ENCODE data around the gene SLC36A4.
A peak's percentile ranks its signal among the peaks of the same experiment; 100 is the strongest.

Gene SLC36A4

DNA sequence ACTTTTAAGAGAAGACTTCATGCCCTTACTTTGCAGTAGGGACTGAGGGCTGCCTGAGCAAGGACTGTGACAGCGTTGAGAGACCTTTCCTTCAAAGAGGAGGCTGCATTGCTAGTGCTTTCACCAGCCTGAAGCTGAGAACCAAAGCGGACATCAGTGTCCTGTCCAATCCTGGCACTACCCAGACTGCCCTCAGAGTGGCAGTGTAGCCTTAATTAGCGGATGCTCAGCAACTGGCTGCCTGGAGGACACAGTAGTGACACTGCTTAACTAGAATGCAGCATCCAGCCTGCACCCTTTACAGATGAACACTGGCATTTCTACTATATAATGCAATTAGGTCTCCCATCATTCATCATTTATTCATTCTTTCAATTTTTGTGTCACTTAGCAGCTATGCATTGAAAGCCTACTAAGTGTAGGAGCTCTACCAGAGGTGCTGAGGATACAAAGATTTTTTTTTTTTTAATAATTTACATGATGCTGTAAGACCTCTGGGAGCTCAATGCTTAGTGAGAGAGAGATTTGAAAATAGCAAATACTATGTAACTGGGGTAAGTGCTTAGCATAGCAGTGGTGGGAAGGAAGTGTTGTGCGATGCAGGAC is 36.9 kb upstream of the SLC36A4 start:
- no peak overlapping the region for H3K4me3 ChIP-seq (ENCODE audit: low read depth, low read length)
- TF ChIP-seq MYC (IDR thresholded peaks at IDR 0.05; ENCODE audit: low read depth, low read length) (no peak), CTCF (IDR thresholded peaks at IDR 0.05; ENCODE audit: low read depth, low read length) (peak; percentile 97)
- peak; percentile 82 for DNase-seq (ENCODE audit: low read depth)

DNA sequence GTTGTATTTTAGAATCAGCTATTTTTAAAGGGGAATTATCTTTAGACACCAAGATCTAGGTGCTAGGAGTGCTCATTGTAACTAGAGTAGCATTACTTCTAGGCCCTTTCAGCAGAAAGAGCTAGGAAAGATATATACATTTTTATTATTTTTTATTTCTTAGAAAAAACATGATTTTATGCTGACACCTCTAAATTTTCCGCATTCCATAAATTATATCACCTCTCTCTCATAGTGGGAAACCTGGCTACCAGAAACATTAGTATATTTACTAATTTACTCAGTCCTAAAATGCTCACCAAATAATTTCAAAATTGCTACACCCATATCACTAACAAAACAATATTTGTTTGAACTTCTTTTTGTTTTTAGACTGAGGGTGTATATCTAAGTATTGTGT is 32.1 kb upstream of the SLC36A4 start:
- no peak for DNase-seq (ENCODE audit: low read depth)
- H3K4me3 ChIP-seq (ENCODE audit: low read depth, low read length): no peak overlapping the region
- no peak for TF ChIP-seq POLR2A (IDR thresholded peaks at IDR 0.05; ENCODE audit: extremely low read depth, insufficient read length)
- TF ChIP-seq MYC (IDR thresholded peaks at IDR 0.05; ENCODE audit: low read depth, low read length): no peak
- no peak for TF ChIP-seq MAX (IDR thresholded peaks at IDR 0.05; ENCODE audit: low read depth, low read length)
- TF ChIP-seq CTCF (IDR thresholded peaks at IDR 0.05; ENCODE audit: low read depth, low read length): no peak

DNA sequence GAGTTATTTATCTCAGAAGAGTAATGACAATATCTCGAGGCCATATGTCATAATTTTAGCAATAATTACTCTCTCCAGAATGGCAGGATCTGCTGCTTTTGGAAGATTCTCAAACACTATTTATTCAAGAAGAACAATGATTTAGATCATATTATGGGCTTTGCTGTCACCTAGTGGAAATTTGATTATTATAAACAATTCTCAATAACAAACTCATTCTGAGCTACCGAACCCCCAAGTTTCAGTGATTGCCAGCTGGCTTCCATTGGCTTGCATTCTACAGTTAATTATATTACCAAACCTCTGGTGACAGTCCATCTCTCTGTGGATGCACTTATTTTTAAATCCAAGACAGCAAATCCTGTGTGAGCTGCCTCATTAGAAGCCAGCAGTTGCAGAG is 27.9 kb upstream of the SLC36A4 start:
- H3K4me3 ChIP-seq (ENCODE audit: low read depth, low read length): no peak overlapping the region
- no peak for TF ChIP-seq CTCF (IDR thresholded peaks at IDR 0.05; ENCODE audit: low read depth, low read length)
- no peak for TF ChIP-seq POLR2A (IDR thresholded peaks at IDR 0.05; ENCODE audit: extremely low read depth, insufficient read length)
- TF ChIP-seq MAX (IDR thresholded peaks at IDR 0.05; ENCODE audit: low read depth, low read length): no peak
- TF ChIP-seq MYC (IDR thresholded peaks at IDR 0.05; ENCODE audit: low read depth, low read length): no peak
- peak; percentile 52 for DNase-seq (ENCODE audit: low read depth)

DNA sequence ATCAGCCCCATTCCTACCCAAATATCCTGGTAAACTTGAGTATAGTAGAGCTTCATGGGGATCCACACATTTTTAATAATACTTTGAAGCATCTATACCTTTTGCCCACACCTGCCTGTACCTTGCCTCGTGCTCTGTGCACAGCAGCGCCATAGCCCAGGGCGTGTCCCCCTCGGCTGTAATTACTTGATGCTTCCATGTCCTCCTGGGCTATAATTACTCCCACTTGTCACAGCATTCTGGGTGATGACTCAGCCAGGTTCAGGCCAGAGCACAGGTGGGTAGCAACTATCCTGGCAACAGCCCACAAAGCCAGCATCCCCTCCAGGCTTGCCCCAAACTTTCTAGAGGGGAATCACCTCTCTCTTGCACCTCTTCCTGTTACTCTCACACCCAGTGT is 23.7 kb upstream of the SLC36A4 start:
- DNase-seq (ENCODE audit: low read depth): no peak
- TF ChIP-seq MAX (IDR thresholded peaks at IDR 0.05; ENCODE audit: low read depth, low read length) (no peak), MYC (IDR thresholded peaks at IDR 0.05; ENCODE audit: low read depth, low read length) (no peak), POLR2A (IDR thresholded peaks at IDR 0.05; ENCODE audit: extremely low read depth, insufficient read length) (no peak)
- H3K4me3 ChIP-seq (ENCODE audit: low read depth, low read length): no peak overlapping the region

DNA sequence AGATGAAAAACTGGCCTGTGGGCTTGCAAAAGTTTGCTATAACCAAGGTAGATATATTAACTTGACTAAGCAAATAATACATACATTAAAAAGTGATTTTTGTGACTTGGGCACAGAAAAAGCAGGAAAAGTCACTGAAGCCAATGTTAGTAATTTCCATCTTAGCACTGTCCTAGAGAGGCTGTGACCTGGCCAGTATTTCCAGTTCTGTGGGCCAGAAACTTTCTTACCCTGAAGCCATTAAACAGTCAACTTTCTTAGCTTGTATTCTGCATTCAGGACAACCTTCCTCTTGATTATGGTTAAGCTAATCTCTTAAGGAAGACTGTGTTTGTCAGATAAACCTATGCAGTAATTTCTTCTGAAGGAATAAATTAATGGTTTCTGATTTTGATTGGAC is 22.3 kb upstream of the SLC36A4 start:
- TF ChIP-seq MYC (IDR thresholded peaks at IDR 0.05; ENCODE audit: low read depth, low read length) (no peak), CTCF (IDR thresholded peaks at IDR 0.05; ENCODE audit: low read depth, low read length) (no peak), POLR2A (IDR thresholded peaks at IDR 0.05; ENCODE audit: extremely low read depth, insufficient read length) (no peak), MAX (IDR thresholded peaks at IDR 0.05; ENCODE audit: low read depth, low read length) (no peak)
- no peak overlapping the region for H3K4me3 ChIP-seq (ENCODE audit: low read depth, low read length)
- DNase-seq (ENCODE audit: low read depth): no peak

GRCh38 chr11:93219440-93219839 is 21.6 kb upstream of the SLC36A4 start:
- DNase-seq (ENCODE audit: low read depth): no peak
- TF ChIP-seq POLR2A (IDR thresholded peaks at IDR 0.05; ENCODE audit: extremely low read depth, insufficient read length) (no peak), MAX (IDR thresholded peaks at IDR 0.05; ENCODE audit: low read depth, low read length) (no peak), MYC (IDR thresholded peaks at IDR 0.05; ENCODE audit: low read depth, low read length) (no peak), CTCF (IDR thresholded peaks at IDR 0.05; ENCODE audit: low read depth, low read length) (no peak)
- no peak overlapping the region for H3K4me3 ChIP-seq (ENCODE audit: low read depth, low read length)

Data from NB4 (cell line).